Fibroblast of skin of right biceps (primary cell): ENCODE results near the gene ACE.

ENCODE experiments used
- DNase-seq: peaks from one replicate; pipeline ENCODE4 v3.0.0-alpha.2; 2013

Gene ACE

DNA sequence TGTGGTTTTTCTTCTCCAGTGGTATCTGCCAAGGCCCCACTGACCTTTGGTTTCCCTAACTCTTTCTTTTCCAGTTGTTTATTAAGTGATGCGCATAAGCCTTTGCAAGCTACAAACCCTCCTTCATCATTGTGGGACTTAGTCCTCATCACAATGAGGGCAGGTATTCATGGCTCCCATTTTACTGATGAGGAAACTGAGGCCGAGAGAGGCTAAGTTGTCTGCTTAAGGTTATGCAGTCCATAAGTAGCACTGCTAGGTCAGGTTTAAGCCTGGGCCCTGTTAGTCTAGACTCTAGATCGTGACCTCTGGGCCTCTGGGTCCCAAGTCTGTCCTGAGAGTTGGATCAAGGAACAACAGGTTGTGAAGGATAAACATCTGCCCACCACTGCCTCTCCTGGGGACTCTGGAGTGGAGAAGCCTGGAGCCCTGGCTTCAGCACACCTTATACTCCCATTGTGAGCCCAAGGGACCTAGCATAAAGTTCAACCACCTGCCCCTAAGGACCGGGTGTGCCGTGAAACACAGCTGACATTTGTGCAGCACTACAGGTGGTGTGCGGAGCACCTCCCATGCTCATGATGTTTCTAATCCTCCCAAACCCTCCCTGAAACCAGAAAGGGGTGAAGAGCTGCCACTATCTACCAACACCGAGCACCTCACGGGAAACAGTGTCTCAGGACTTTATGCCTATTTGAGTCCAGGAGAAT lies 41.1 kb downstream of the ACE start:
- DNase-seq, result no peak

DNA sequence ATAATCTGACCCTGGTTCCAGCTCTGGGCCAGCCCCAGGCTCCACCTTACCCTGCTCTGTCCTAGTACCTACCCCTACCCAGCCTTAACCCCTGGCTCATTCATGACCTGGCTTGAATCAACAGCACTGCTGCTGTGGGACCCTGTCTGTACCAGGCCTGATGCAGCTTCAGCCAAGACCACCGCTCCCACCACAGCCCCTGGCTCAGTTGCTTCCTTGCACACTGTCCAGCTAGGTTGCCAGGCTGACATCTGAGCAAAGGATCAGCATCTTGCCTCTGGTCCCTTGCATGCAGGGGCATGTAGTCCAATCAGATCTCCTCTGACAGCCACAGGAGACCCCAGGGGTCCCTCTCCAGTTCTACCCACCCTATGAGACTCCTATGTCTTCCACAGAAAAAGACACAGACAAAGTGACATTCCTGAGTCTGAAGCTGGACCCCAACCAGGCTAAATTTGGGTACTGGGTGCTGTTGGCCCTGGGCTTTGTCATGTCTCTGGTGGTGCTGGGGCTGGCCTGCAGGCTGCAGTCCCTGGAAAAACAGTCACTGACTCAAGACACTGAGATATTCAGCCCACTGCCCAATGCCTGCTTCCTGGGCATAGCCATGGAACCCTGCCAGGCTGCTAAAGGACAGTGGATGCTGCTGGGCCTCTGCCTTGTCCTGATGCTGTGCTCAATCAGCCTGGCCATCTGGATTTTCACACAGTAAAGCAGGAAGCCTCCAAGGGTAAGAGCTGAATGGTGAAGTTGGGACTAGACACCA lies 42.4 kb downstream of the ACE start:
- no peak for DNase-seq

DNA sequence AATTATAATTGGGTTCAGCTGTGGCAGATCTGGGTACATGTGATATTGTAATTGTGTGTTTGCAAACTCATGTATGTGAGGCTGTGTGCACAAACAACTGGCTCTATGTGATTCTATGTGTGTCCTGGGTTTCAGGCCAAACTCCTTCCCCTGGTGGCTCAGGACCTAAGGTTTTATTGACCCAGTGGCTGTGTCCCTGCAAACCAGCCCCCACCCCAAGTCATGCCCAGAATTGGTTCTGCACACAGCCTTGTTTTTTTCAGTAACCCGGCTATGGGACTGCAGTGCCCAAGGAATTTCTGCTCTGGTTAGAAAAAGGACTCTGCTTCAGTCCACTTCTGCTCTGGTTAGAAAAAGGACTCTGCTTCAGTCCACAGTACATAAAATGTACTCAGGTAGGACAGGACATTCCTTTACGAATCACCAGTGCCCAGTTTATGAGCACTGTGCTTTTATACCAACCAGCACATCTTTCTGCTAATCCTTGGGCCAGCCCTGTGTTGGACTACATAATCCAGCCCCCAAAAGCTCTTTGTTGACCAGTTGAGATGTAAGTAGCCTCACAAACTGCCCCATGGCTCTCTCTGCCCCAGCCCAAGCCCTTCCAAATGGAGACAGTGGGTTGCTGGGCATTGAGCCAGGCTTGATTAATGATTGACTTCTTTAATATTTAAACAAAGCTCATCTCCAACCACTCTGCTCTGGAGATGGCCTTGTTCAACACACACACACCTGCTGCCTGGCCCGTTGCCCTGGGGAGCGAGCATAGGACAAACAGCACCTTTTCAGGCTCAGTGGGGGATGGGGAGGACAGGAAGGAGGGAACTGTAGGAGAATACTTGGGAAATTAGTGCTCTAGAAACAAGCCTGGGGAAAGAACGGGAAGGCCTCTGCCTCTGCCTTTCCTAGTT lies 43.4 kb downstream of the ACE start:
- DNase-seq, result no peak

DNA sequence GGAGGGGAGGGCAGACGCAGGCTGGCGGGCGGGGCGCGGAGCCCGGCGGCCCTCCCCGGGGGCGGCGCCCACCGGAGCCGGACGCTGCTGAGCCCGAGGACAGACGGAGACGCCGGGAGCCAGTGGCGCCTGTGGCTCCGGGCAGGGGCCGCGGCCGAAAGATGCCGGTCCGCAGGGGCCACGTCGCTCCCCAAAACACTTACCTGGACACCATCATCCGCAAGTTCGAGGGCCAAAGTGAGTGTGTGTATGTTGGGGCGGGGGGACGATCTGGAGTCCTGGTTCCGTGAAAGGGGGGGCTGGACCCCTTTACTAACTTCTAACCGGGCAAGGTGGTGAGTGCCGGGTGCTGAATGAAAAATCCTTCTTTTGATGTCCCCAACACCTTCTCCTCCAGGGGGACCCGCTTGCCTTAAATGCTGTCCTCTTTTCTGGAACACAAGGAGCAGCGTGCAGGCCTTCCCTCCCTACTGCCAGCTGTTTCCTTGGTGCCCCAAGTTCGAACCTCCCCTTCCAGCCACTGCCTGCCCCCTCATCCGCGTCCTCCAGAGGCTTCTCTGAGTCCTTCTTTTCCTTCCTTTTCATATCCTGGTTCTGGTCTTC lies 46.5 kb downstream of the ACE start, which contains the start of gene KCNH6:
Gene KCNH6 (plus strand): TSS at position 106 of the 603 bp plus-strand sequence. CDS start 56 bp downstream, at position 162.
- no peak for DNase-seq

DNA sequence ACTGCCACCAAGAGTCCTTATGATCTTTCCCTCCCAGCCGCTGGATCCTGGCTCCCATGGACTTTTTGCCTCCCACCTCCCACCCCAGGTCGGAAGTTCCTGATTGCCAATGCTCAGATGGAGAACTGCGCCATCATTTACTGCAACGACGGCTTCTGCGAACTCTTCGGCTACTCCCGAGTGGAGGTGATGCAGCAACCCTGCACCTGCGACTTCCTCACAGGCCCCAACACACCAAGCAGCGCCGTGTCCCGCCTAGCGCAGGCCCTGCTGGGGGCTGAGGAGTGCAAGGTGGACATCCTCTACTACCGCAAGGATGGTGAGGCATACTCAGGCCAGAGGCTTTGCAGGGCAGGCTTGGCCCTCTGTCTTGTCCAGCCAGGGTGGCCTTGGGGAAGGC lies 47.2 kb downstream of the ACE start:
- no peak for DNase-seq

DNA sequence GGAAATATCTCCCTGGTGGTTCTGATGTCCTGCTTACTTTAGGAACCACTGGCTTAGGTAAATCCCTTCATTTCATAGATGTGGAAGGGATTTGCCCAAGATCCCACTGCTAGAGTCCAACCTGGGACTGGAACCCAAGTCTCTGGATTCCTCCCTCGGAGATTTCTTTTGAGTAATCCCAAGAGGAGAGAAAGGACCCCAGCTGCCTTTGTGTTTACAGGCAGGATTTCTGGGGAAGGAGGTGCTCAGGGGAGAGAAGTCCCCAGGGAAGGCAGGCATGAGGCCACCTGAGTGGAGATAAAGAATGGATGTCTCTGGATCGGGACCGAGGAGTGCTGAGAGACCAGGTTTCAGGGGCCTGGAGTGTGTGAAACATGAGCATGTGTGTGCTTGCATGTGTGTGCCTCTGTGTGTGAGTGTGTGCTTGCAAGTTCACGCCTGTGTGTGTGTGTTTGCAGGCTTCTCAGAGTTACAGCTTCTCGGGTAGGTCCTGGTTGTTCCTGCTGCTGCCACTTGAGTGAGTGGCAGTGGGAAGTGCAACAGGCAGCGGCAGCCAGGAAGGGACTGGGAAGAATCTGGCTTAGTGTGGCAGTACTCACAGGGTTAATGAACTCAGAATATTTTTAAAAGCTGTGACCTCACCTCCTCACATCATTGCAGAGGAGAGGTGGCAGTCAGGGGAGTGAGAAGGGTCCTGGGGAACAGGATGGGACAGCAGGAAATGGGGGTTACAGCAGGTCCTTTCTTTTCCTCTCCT lies 48.5 kb downstream of the ACE start:
- DNase-seq, result no peak

GRCh38 chr17:63526861-63527260 lies 50.0 kb downstream of the ACE start:
- DNase-seq, result no peak

DNA sequence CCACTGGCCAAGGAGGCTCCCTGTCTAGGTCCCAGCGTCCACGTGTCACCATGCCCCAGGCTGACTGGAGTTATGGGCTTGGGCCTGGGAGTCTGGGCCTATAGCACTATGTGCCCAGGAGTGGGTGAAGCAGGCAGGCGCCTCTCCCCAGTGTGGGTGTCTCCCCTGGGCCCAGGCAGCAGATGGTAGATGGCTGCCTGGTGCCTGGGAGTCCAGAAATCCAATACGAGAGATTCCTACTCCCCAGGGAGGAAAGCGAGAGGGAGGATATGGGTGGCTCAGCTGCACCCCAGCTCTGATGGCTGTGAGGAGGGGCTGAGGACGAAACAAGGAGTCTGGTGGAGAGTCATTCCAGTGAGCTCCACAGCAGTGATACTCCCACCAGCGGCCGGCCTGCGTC lies 51.3 kb downstream of the ACE start:
- no peak for DNase-seq

- no peak for DNase-seq
Measured at GRCh38 chr17:63529711-63530556, 53.1 kb downstream of the ACE start.

DNA sequence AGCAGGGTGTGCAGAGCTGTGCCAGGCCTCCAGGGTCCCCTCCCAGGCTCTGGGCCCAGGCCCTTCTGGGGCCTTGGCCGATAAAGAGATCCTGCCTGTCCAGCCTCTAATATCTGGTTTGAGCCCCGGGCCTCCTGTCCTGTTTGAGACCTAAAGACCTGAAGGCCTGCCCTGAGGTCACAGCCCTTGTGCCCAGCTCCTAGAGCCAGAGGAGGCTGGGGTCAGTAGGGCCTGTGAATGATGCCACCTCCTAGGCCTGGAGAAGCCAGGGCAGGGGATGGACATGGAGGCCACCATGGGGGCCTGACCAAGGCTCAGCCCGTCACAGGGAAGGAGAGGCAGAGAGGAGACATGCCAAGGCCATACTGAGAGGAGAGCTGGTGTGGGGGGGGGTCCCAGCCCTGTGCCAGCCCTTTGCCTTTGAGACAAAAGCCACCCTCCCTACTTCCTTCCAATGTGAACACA lies 53.7 kb downstream of the ACE start:
- DNase-seq, result no peak

DNA sequence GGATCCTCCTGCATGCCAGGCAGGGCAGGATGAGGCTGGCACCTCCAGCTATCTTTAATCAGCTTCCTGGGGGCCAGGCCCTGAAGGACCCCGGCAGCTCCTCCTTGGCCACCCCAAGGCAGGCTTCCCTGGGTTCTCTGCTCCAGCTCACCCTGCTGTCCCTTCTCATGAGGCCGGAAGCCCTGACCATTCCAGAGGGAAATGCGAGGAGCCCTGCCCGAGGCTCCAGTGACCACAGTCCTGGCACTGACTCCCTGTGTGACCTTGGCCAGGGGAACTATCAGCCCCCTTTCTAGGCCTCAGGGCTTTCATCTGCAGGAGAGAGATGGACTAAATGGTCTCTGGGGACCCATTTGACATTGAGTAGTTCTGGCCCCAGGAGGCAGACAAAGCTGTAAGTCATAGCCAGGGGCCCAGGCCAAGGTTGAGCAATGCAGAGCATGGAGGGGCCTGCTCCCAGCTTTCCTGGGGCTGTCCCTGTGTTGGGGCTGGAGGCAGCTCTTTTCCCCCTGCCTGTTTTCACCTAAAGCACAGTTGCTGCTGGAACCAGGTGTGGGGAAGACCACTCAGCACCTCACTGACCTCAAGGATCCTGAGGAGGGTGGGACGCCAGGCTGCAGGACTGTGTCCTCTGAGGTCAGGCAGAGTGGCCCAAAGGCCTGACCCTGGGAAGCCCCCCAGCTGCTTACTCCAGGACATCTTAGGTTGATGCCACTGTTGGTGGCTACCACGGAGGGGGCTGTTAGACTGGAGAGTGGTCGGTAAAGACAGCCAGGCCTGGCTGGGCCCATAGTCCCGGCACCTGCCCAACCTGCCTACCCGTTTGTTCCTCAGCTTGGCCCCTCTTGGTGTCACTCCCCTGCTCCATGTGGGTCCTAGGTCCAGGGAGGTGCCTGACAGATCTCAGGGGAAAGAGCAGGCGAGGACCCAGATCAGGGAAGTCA lies 54.4 kb downstream of the ACE start:
- DNase-seq, result no peak

- DNase-seq, result no peak
Measured at GRCh38 chr17:63533433-63534077, 56.7 kb downstream of the ACE start.

- no peak for DNase-seq
Measured at GRCh38 chr17:63534078-63534570, 57.3 kb downstream of the ACE start.

DNA sequence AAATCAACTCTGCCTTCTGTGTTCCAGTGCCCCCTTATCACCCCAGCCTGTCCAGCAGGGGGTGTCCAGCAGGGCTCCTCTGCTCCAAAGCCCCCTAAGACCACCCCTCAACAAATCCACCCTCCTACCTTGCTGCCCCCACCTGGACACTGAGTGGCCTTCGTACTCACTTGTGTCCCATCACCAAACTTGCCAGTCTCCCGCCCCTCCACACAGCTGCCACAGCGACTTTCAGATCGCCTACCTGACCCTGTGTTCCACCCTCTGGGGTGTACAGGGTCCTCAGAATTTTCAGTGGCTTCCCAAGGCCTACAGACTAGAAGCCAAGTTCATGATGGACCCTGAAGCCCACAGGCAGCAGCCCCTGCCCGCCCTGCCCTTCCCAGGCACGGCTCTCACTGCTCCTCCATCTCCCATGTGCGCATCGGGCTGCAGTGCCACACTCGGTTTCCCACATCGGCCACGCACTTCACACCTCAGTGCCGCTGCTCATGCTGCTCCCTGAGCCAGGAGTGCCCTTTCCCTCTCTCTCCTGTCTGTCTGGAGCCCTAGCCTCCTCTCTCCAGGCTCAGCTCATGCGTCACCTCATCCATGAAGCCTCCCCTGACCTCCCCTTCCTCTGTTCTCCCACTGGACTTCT lies 58.1 kb downstream of the ACE start:
- no peak for DNase-seq

- no peak for DNase-seq
Measured at GRCh38 chr17:63535640-63536039, 58.8 kb downstream of the ACE start.

GRCh38 chr17:63537001-63537400 lies 60.1 kb downstream of the ACE start:
- no peak for DNase-seq

- DNase-seq, result no peak
Measured at GRCh38 chr17:63537991-63538692, 61.3 kb downstream of the ACE start.
